Esophagus muscularis mucosa (tissue), 4 donors: Measurements from ENCODE around the gene AHCY.

Experiments used
- CTCF ChIP-seq, 3 experiments: fragments of 200-600 bp in 2 of 3; fragments of 450-650 bp in 1 of 3; sonication (generic) in 2 of 3; IDR thresholded peaks; one replicate each; pipeline ENCODE4 v1.5.1; 2017 to 2019; ENCODE audit warnings: antibody characterized with exemption in 3 of 3, mild to moderate bottlenecking in 2 of 3, moderate library complexity in 1 of 3
- EP300 ChIP-seq: sonication (generic); formaldehyde crosslinking; IDR thresholded peaks from one replicate; pipeline ENCODE4 v1.6.1; 2017; ENCODE audit warnings: antibody characterized with exemption
- POLR2A ChIP-seq: fragments of 450-650 bp; IDR thresholded peaks from one replicate; pipeline ENCODE4 v1.6.1; 2017; ENCODE audit warnings: antibody characterized with exemption, moderate library complexity, mild to moderate bottlenecking, low read depth

- TF ChIP-seq CTCF (IDR thresholded peaks at IDR 0.05) (no peak), POLR2A (no peak), EP300 (no peak)
Measured at GRCh38 chr20:34300256-34300806, 2.8 kb downstream of the AHCY start.
